Epithelial cell of esophagus (primary cell): Measurements from ENCODE around the gene CBFA2T3.

Source experiments
- DNase-seq: peaks from one replicate; pipeline ENCODE4 v3.0.0; 2010; ENCODE audit warnings: low read depth
- H3K4me3 ChIP-seq: 2 replicates; pipeline ENCODE4 v1.5.1; 2011; ENCODE audit warnings: mild to moderate bottlenecking, low read length, control low read depth
- CTCF ChIP-seq: IDR thresholded peaks from 2 replicates; pipeline ENCODE4 v1.5.1; 2011; ENCODE audit warnings: low read depth, mild to moderate bottlenecking, low read length, control low read depth, inconsistent platforms; ENCODE audit not compliant: insufficient read depth; ENCODE audit errors: missing control alignments

Gene CBFA2T3

GRCh38 chr16:88888461-88889387 lies 88.3 kb downstream of the CBFA2T3 start:
- H3K4me3 ChIP-seq: no peak overlapping the region
- no peak for TF ChIP-seq CTCF
- DNase-seq: no peak

- no peak overlapping the region for H3K4me3 ChIP-seq
- DNase-seq: no peak
- no peak for TF ChIP-seq CTCF
Measured at GRCh38 chr16:88888057-88888456, 89.0 kb downstream of the CBFA2T3 start.

GRCh38 chr16:88886845-88887521 lies 90.0 kb downstream of the CBFA2T3 start:
- no peak overlapping the region for H3K4me3 ChIP-seq
- TF ChIP-seq CTCF: no peak
- DNase-seq: no peak

GRCh38 chr16:88886420-88886844 lies 90.6 kb downstream of the CBFA2T3 start:
- no peak for TF ChIP-seq CTCF
- no peak for DNase-seq
- H3K4me3 ChIP-seq: no peak overlapping the region

GRCh38 chr16:88885693-88886280 lies 91.2 kb downstream of the CBFA2T3 start:
- no peak overlapping the region for H3K4me3 ChIP-seq
- TF ChIP-seq CTCF: no peak
- no peak for DNase-seq

- no peak for DNase-seq
- no peak overlapping the region for H3K4me3 ChIP-seq
- TF ChIP-seq CTCF: no peak
Measured at GRCh38 chr16:88884569-88885271, 92.3 kb downstream of the CBFA2T3 start.
